HUES6 (cell line): ENCODE results near the gene KRTAP13-2.
A peak's percentile ranks its signal among the peaks of the same experiment; 100 is the strongest.

Source experiments
- H3K27ac ChIP-seq: 2 replicates; pipeline ENCODE4 v1.7.0; 2013; ENCODE audit warnings: low read depth, mild to moderate bottlenecking, low read length, inconsistent platforms
- H3K27me3 ChIP-seq: 2 replicates; pipeline ENCODE4 v1.6.1; 2013; ENCODE audit warnings: low read length; ENCODE audit not compliant: control insufficient read depth, insufficient read depth
- H3K36me3 ChIP-seq: 2 replicates; pipeline ENCODE4 v1.6.1; 2013; ENCODE audit warnings: low read length; ENCODE audit not compliant: control insufficient read depth, insufficient read depth
- H3K4me1 ChIP-seq: 2 replicates; pipeline ENCODE4 v1.6.1; 2013; ENCODE audit warnings: low read length; ENCODE audit not compliant: control insufficient read depth, insufficient read depth
- H3K4me3 ChIP-seq: 2 replicates; pipeline ENCODE4 v1.5.1; 2013; ENCODE audit warnings: low read depth, low read length
- H3K9ac ChIP-seq: one replicate; pipeline ENCODE4 v1.6.1; 2013; ENCODE audit warnings: mild to moderate bottlenecking, low read length
- H3K9me3 ChIP-seq: 2 replicates; pipeline ENCODE4 v1.6.1; 2013; ENCODE audit warnings: low read depth, low read length; ENCODE audit not compliant: control insufficient read depth, insufficient read depth

KRTAP13-2 gene

GRCh38 chr21:30372139-30372770 is at the start of gene KRTAP13-2:
KRTAP13-2 (minus strand) TSS chr21:30372271; CDS start chr21:30372213, 58 bp downstream.
- H3K36me3 ChIP-seq = no peaks in the 10 kb centered on the region
- no peak within 1 kb of the TSS for H3K4me3 ChIP-seq

GRCh38 chr21:30415993-30416392 is 43.9 kb upstream of the KRTAP13-2 start:
- Histone ChIP-seq H3K9me3 (peaks cover 17% of the 10 kb centered on the region), H3K4me1 (no peaks in the 10 kb centered on the region), H3K36me3 (no peaks in the 10 kb centered on the region), H3K27me3 (no peaks in the 10 kb centered on the region), H3K4me3 (no peak overlapping the region), H3K9ac (no peak overlapping the region), H3K27ac (no peak overlapping the region)

More at GRCh38 chr21:30372139-30372770, at the start of gene KRTAP13-2:
- H3K4me1 ChIP-seq = no peaks in the 10 kb centered on the region
- no peak within 1 kb of the TSS for H3K27ac ChIP-seq
- no peaks in the 10 kb centered on the region for H3K9me3 ChIP-seq
- no peaks in the 10 kb centered on the region for H3K27me3 ChIP-seq
- H3K9ac ChIP-seq = no peak within 1 kb of the TSS

- no peak overlapping the region for H3K9ac ChIP-seq
- H3K27me3 ChIP-seq = no peaks in the 10 kb centered on the region
- H3K9me3 ChIP-seq = no peaks in the 10 kb centered on the region
- peak overlapping the region; percentile 33 for H3K4me3 ChIP-seq
- no peak overlapping the region for H3K27ac ChIP-seq
- H3K4me1 ChIP-seq = no peaks in the 10 kb centered on the region
- no peaks in the 10 kb centered on the region for H3K36me3 ChIP-seq
These were observed 36.9 kb upstream of the KRTAP13-2 start for GRCh38 chr21:30408782-30409494.

- Histone ChIP-seq H3K9ac (no peak within 1 kb of the TSS), H3K9me3 (no peaks in the 10 kb centered on the region), H3K4me1 (no peaks in the 10 kb centered on the region), H3K36me3 (no peaks in the 10 kb centered on the region), H3K27ac (no peak within 1 kb of the TSS), H3K27me3 (no peaks in the 10 kb centered on the region), H3K4me3 (no peak within 1 kb of the TSS)
These were observed 23.7 kb upstream of the KRTAP13-2 start, which contains the start of gene KRTAP13-1 for GRCh38 chr21:30395731-30396130. KRTAP13-1 (plus strand) TSS chr21:30396031; CDS start chr21:30396087, 56 bp downstream.

- Histone ChIP-seq H3K9me3 (peaks cover 4% of the 10 kb centered on the region; the same call in 1 of the 2 replicates), H3K27me3 (no peaks in the 10 kb centered on the region), H3K36me3 (no peaks in the 10 kb centered on the region), H3K4me3 (no peak overlapping the region), H3K27ac (no peak overlapping the region), H3K4me1 (no peaks in the 10 kb centered on the region), H3K9ac (no peak overlapping the region)
These were observed 19.5 kb upstream of the KRTAP13-2 start for GRCh38 chr21:30391492-30392025.

GRCh38 chr21:30382201-30382600 is 10.1 kb upstream of the KRTAP13-2 start:
- Histone ChIP-seq H3K27ac (no peak overlapping the region), H3K9ac (no peak overlapping the region), H3K36me3 (no peaks in the 10 kb centered on the region), H3K4me3 (no peak overlapping the region), H3K27me3 (no peaks in the 10 kb centered on the region), H3K9me3 (0 out of 2 replicates have a peak, but pooled peaks cover 8% of the 10 kb centered on the region), H3K4me1 (no peaks in the 10 kb centered on the region)

- H3K4me3 ChIP-seq = no peak overlapping the region
These were observed 16.2 kb downstream of the KRTAP13-2 start for GRCh38 chr21:30355906-30356305.

GRCh38 chr21:30354308-30355005 is 17.6 kb downstream of the KRTAP13-2 start:
- Histone ChIP-seq H3K4me1 (peaks cover 6% of the 10 kb centered on the region), H3K4me3 (no peak overlapping the region), H3K9ac (no peak overlapping the region), H3K36me3 (no peaks in the 10 kb centered on the region), H3K9me3 (no peaks in the 10 kb centered on the region), H3K27me3 (no peaks in the 10 kb centered on the region; the same call in 1 of the 2 replicates), H3K27ac (no peak overlapping the region)

More at GRCh38 chr21:30355906-30356305, 16.2 kb downstream of the KRTAP13-2 start:
- H3K9ac ChIP-seq = no peak overlapping the region
- H3K27ac ChIP-seq = no peak overlapping the region
- no peaks in the 10 kb centered on the region for H3K36me3 ChIP-seq
- H3K4me1 ChIP-seq = no peaks in the 10 kb centered on the region
- H3K27me3 ChIP-seq = no peaks in the 10 kb centered on the region; the same call in 1 of the 2 replicates
- no peaks in the 10 kb centered on the region for H3K9me3 ChIP-seq

- no peaks in the 10 kb centered on the region for H3K9me3 ChIP-seq
- H3K4me1 ChIP-seq = peaks cover 8% of the 10 kb centered on the region
- H3K9ac ChIP-seq = no peak overlapping the region
- H3K36me3 ChIP-seq = no peaks in the 10 kb centered on the region
- H3K27me3 ChIP-seq = no peaks in the 10 kb centered on the region; the same call in 1 of the 2 replicates
- H3K4me3 ChIP-seq = no peak overlapping the region
- H3K27ac ChIP-seq = no peak overlapping the region
These were observed 20.5 kb downstream of the KRTAP13-2 start for GRCh38 chr21:30351534-30351933.

- Histone ChIP-seq H3K4me1 (peaks cover 8% of the 10 kb centered on the region), H3K27ac (no peak overlapping the region), H3K4me3 (no peak overlapping the region), H3K9me3 (no peaks in the 10 kb centered on the region), H3K27me3 (no peaks in the 10 kb centered on the region), H3K9ac (no peak overlapping the region), H3K36me3 (no peaks in the 10 kb centered on the region)
These were observed 22.5 kb downstream of the KRTAP13-2 start for GRCh38 chr21:30349572-30349971.
